ENCODE results near the gene ARL6IP5.

DNA sequence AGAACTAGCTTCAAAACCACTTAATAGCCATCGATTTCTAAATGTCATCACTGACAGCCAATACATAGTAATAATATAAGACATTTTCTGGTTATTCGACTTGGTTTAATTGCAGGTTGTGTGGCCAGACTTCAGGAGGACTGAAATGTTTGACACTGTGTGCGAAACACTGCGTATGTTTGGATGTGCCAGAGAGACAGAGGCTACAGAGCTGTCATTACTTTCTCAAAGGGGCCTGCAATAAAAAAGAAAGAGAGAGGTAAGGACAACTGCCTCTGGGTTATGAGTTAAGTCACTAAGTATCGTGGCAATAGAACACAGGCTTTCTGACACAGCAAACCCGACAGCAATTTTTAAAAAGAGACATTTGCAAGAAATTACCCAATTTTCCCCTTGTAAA is 36.8 kb downstream of the ARL6IP5 start:
- TF ChIP-seq, protein P1, sequence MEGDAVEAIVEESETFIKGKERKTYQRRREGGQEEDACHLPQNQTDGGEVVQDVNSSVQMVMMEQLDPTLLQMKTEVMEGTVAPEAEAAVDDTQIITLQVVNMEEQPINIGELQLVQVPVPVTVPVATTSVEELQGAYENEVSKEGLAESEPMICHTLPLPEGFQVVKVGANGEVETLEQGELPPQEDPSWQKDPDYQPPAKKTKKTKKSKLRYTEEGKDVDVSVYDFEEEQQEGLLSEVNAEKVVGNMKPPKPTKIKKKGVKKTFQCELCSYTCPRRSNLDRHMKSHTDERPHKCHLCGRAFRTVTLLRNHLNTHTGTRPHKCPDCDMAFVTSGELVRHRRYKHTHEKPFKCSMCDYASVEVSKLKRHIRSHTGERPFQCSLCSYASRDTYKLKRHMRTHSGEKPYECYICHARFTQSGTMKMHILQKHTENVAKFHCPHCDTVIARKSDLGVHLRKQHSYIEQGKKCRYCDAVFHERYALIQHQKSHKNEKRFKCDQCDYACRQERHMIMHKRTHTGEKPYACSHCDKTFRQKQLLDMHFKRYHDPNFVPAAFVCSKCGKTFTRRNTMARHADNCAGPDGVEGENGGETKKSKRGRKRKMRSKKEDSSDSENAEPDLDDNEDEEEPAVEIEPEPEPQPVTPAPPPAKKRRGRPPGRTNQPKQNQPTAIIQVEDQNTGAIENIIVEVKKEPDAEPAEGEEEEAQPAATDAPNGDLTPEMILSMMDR (IDR thresholded peaks at IDR 0.05), result no peak
- no peak for TF ChIP-seq EP300 (IDR thresholded peaks at IDR 0.05)
- TF ChIP-seq POLR2A (IDR thresholded peaks at IDR 0.05), result no peak
